Measurements from ENCODE around the gene HSPA8.
"Not testable (repeated sequence)": the region's sequence is repeated elsewhere in the genome, so short reads cannot be mapped to it uniquely, and the experiment has no call there.

DNA sequence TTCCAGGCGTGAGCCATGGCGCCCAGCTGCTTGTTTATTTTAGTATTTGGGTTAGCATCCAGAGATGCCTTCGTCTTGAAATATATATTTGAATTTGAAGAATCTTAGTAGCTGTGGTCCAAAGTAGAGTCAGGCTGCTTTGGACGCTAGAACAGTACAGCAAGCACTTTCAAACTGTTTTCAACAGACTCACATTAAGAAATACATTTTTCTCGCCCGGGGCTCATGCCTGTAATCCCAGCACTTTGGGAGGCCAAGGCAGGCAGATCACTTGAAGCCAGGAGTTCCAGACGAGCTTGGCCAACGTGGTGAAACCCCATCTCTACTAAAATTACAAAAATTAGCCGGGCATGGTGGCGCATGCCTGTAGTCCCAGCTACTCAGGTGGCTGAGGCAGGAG lies 27.0 kb upstream of the HSPA8 start:
- TF ChIP-seq POLR2A (IDR thresholded peaks at IDR 0.05) = not testable (repeated sequence)
- TF ChIP-seq, protein P1, sequence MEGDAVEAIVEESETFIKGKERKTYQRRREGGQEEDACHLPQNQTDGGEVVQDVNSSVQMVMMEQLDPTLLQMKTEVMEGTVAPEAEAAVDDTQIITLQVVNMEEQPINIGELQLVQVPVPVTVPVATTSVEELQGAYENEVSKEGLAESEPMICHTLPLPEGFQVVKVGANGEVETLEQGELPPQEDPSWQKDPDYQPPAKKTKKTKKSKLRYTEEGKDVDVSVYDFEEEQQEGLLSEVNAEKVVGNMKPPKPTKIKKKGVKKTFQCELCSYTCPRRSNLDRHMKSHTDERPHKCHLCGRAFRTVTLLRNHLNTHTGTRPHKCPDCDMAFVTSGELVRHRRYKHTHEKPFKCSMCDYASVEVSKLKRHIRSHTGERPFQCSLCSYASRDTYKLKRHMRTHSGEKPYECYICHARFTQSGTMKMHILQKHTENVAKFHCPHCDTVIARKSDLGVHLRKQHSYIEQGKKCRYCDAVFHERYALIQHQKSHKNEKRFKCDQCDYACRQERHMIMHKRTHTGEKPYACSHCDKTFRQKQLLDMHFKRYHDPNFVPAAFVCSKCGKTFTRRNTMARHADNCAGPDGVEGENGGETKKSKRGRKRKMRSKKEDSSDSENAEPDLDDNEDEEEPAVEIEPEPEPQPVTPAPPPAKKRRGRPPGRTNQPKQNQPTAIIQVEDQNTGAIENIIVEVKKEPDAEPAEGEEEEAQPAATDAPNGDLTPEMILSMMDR (IDR thresholded peaks at IDR 0.05 in 8 of 11, conservative IDR thresholded peaks at IDR 0.05 in 3 of 11) = not testable (repeated sequence)
